H9 (cell line): ENCODE data around the gene NQO1. TPM values are rescaled to one million over a fixed set of nuclear protein-coding genes. Genes with fewer than 3 reads are reported as not detected.
A peak's percentile ranks its signal among the peaks of the same experiment; 100 is the strongest.

Experiments
- DNase-seq: peaks from one replicate; pipeline ENCODE4 v3.0.0-alpha.2; 2017
- H2AFZ ChIP-seq: one replicate; pipeline ENCODE4 v1.6.1; 2013; ENCODE audit warnings: mild to moderate bottlenecking, low read length, control low read depth, moderate library complexity
- H2AK5ac ChIP-seq: 2 replicates; pipeline ENCODE4 v1.6.1; 2013; ENCODE audit warnings: low read length, control low read depth, mixed read lengths; ENCODE audit not compliant: insufficient read length
- H2BK120ac ChIP-seq: one replicate; pipeline ENCODE4 v1.6.1; 2013; ENCODE audit warnings: low read depth, mild to moderate bottlenecking, low read length, control low read depth, inconsistent platforms; ENCODE audit not compliant: poor library complexity, severe bottlenecking
- H2BK12ac ChIP-seq: 2 replicates; pipeline ENCODE4 v1.6.1; 2013; ENCODE audit warnings: low read length, control low read depth, mixed read lengths, low read depth; ENCODE audit not compliant: insufficient read length
- H2BK15ac ChIP-seq: 2 replicates; pipeline ENCODE4 v1.6.1; 2013; ENCODE audit warnings: low read depth, low read length, control low read depth
- H2BK20ac ChIP-seq: one replicate; pipeline ENCODE4 v1.6.1; 2013; ENCODE audit warnings: low read depth, mild to moderate bottlenecking, low read length, control low read depth, inconsistent platforms; ENCODE audit not compliant: poor library complexity, severe bottlenecking
- H2BK5ac ChIP-seq: 2 replicates; pipeline ENCODE4 v1.6.1; 2013; ENCODE audit warnings: low read length, control low read depth, mixed read lengths; ENCODE audit not compliant: insufficient read length
- H3K14ac ChIP-seq: 2 replicates; pipeline ENCODE4 v1.6.1; 2013; ENCODE audit warnings: low read length, control low read depth; ENCODE audit not compliant: insufficient read depth
- H3K18ac ChIP-seq: 2 replicates; pipeline ENCODE4 v1.6.1; 2013; ENCODE audit warnings: low read depth, mild to moderate bottlenecking, mixed read lengths, low read length, control low read depth; ENCODE audit not compliant: insufficient read length
- H3K23ac ChIP-seq: 2 replicates; pipeline ENCODE4 v1.6.1; 2013; ENCODE audit warnings: low read length, control low read depth, mixed read lengths, low read depth; ENCODE audit not compliant: insufficient read length
- H3K23me2 ChIP-seq: 2 replicates; pipeline ENCODE4 v1.6.1; 2013; ENCODE audit warnings: low read depth, mild to moderate bottlenecking, mixed read lengths, low read length, control low read depth; ENCODE audit not compliant: insufficient read length, poor library complexity, severe bottlenecking
- H3K27ac ChIP-seq: 2 replicates; pipeline ENCODE4 v1.5.1; 2013; ENCODE audit warnings: low read length, control low read depth, mixed read lengths, low read depth; ENCODE audit not compliant: insufficient read length
- H3K27me3 ChIP-seq: 2 replicates; pipeline ENCODE4 v1.6.1; 2013; ENCODE audit warnings: low read length, control low read depth, inconsistent platforms; ENCODE audit not compliant: insufficient read depth
- H3K4ac ChIP-seq: 2 replicates; pipeline ENCODE4 v1.6.1; 2013; ENCODE audit warnings: low read depth, mild to moderate bottlenecking, control low read depth, inconsistent platforms, low read length, moderate library complexity
- H3K4me1 ChIP-seq: 2 replicates; pipeline ENCODE4 v1.6.1; 2013; ENCODE audit warnings: low read length, control low read depth, inconsistent platforms; ENCODE audit not compliant: insufficient read depth
- H3K4me2 ChIP-seq: 2 replicates; pipeline ENCODE4 v1.6.1; 2013; ENCODE audit warnings: low read length, control low read depth, mixed read lengths; ENCODE audit not compliant: insufficient read length, insufficient read depth
- H3K56ac ChIP-seq: 2 replicates; pipeline ENCODE4 v1.6.1; 2013; ENCODE audit warnings: low read depth, mild to moderate bottlenecking, mixed read lengths, low read length, control low read depth; ENCODE audit not compliant: insufficient read length
- H3K79me1 ChIP-seq: 2 replicates; pipeline ENCODE4 v1.6.1; 2013; ENCODE audit warnings: low read depth, mild to moderate bottlenecking, moderate library complexity, low read length, control low read depth, inconsistent platforms; ENCODE audit not compliant: insufficient read depth, poor library complexity, severe bottlenecking
- H3K79me2 ChIP-seq: 2 replicates; pipeline ENCODE4 v1.6.1; 2013; ENCODE audit warnings: low read length, control low read depth, inconsistent platforms; ENCODE audit not compliant: insufficient read depth
- H3K9ac ChIP-seq: 2 replicates; pipeline ENCODE4 v1.6.1; 2013; ENCODE audit warnings: low read length, control low read depth, mixed read lengths; ENCODE audit not compliant: insufficient read length; ENCODE audit errors: extremely low read depth
- H3K9me3 ChIP-seq: one replicate; pipeline ENCODE4 v1.6.1; 2013; ENCODE audit warnings: low read depth, low read length, inconsistent platforms; ENCODE audit not compliant: control insufficient read depth
- H3T11ph ChIP-seq: one replicate; pipeline ENCODE4 v1.6.1; 2013; ENCODE audit warnings: mild to moderate bottlenecking, low read length, control low read depth, inconsistent platforms
- H4K20me1 ChIP-seq: one replicate; pipeline ENCODE4 v1.6.1; 2013; ENCODE audit not compliant: control insufficient read depth, insufficient read length, insufficient read depth
- H4K5ac ChIP-seq: 2 replicates; pipeline ENCODE4 v1.6.1; 2013; ENCODE audit warnings: low read depth, mild to moderate bottlenecking, mixed read lengths, low read length, control low read depth; ENCODE audit not compliant: insufficient read length
- H4K8ac ChIP-seq: replicated peaks from 2 replicates; pipeline ENCODE4 v1.6.1; 2013; ENCODE audit warnings: low read length, control low read depth, mixed read lengths, low read depth; ENCODE audit not compliant: insufficient read length
- H4K91ac ChIP-seq: 2 replicates; pipeline ENCODE4 v1.6.1; 2013; ENCODE audit warnings: low read depth, mild to moderate bottlenecking, moderate library complexity, mixed read lengths, low read length, control low read depth; ENCODE audit not compliant: insufficient read length
- H3K27ac Mint-ChIP-seq, 3 experiments: 2 replicates in 2 of 3; 3 replicates in 1 of 3; pipeline ENCODE4 v1.8.0; 2020 to 2021; ENCODE audit warnings: mixed read lengths in 3 of 3, mild to moderate bottlenecking in 1 of 3, moderate library complexity in 1 of 3
- H3K27me3 Mint-ChIP-seq: 2 replicates; pipeline ENCODE4 v1.8.0; 2021; ENCODE audit warnings: low read depth, mild to moderate bottlenecking, moderate library complexity, mixed read lengths
- H3K36me3 Mint-ChIP-seq, 3 experiments: 2 replicates in 2 of 3; 3 replicates in 1 of 3; pipeline ENCODE4 v1.8.0; 2020 to 2021; ENCODE audit warnings: low read depth in 3 of 3, mixed read lengths in 3 of 3; ENCODE audit not compliant: insufficient read depth in 1 of 3
- H3K4me1 Mint-ChIP-seq, 2 experiments: 2 replicates each; pipeline ENCODE4 v1.8.0; 2020; ENCODE audit warnings: mixed read lengths in 2 of 2
- H3K4me3 Mint-ChIP-seq, 2 experiments: 2 replicates in 1 of 2; 3 replicates in 1 of 2; pipeline ENCODE4 v1.8.0; 2020 to 2021; ENCODE audit warnings: mild to moderate bottlenecking in 2 of 2, mixed read lengths in 2 of 2, moderate library complexity in 1 of 2
- H3K9me3 Mint-ChIP-seq, 2 experiments: 2 replicates in 1 of 2; 3 replicates in 1 of 2; pipeline ENCODE4 v1.8.0; 2020; ENCODE audit warnings: mild to moderate bottlenecking in 2 of 2, mixed read lengths in 2 of 2, moderate library complexity in 1 of 2
- CTCF ChIP-seq: fragments of 200-600 bp; sonication (generic); conservative IDR thresholded peaks from 3 replicates; pipeline ENCODE4 v1.8.0; 2021; ENCODE audit warnings: antibody characterized with exemption, mild to moderate bottlenecking
- WGBS: extraction: QIAGEN DNeasy Blood & Tissue Kit; methylation state at CpG from one replicate; pipeline ENCODE4 v1.1.7; 2013; ENCODE audit warnings: missing lambda C conversion rate, low lambda C conversion rate, mixed read lengths; ENCODE audit not compliant: insufficient read length; ENCODE audit errors: extremely low coverage; 5-methylcytosine and 5-hydroxymethylcytosine counted together
- total RNA-seq: library from RNA; stranded (reverse); gene quantifications from 2 replicates; pipeline ENCODE4 v1.2.1, GENCODE V29; 2021

Gene NQO1
- total RNA-seq, 1 experiment from 2014 or later = 64.6 TPM

GRCh38 chr16:69763599-69763942, 37.2 kb upstream of the NQO1 start:
- DNase-seq = no peak
- no CpG with 5 or more reads among the region's 5 CpGs for WGBS
- H3K27ac ChIP-seq = no peak overlapping the region
- peak overlapping the region; percentile 95 to 98; a peak in 4 of 5 replicates for H3K4me3 Mint-ChIP-seq
- H3K23me2 ChIP-seq = peaks cover 4% of the 10 kb centered on the region
- H2BK12ac ChIP-seq = no peak overlapping the region
- H3K4me1 Mint-ChIP-seq = peaks cover 6 to 7% of the 10 kb centered on the region in 2 experiments
- peaks cover 0 to 3% of the 10 kb centered on the region in 2 experiments; a peak in 2 of 5 replicates for H3K9me3 Mint-ChIP-seq
- H2AFZ ChIP-seq = no peak overlapping the region
- TF ChIP-seq CTCF = no peak
- no peak overlapping the region for H3K56ac ChIP-seq
- no peak overlapping the region for H3K4me2 ChIP-seq
- no peak overlapping the region for H3K14ac ChIP-seq
- H2BK20ac ChIP-seq = no peak overlapping the region
- H3K4me1 ChIP-seq = no peaks in the 10 kb centered on the region
- no peak overlapping the region for H3T11ph ChIP-seq
- no peak overlapping the region for H2BK120ac ChIP-seq
- peaks cover 0 to 2% (median 2%) of the 10 kb centered on the region in 3 experiments; a peak in 4 of 7 replicates for H3K36me3 Mint-ChIP-seq
- H4K8ac ChIP-seq = no peak overlapping the region
- no peaks in the 10 kb centered on the region for H4K20me1 ChIP-seq
- H3K79me1 ChIP-seq = no peaks in the 10 kb centered on the region
- no peak overlapping the region for H3K23ac ChIP-seq
- H3K27me3 ChIP-seq = no peaks in the 10 kb centered on the region
- no peak overlapping the region for H2AK5ac ChIP-seq
- peaks cover 10% of the 10 kb centered on the region; the same call in 1 of the 2 replicates for H3K79me2 ChIP-seq
- no peak overlapping the region for H3K9ac ChIP-seq
- no peak overlapping the region for H3K27ac Mint-ChIP-seq
- no peak overlapping the region for H4K91ac ChIP-seq
- no peak overlapping the region for H4K5ac ChIP-seq
- no peak overlapping the region for H2BK5ac ChIP-seq
- H2BK15ac ChIP-seq = no peak overlapping the region
- H3K27me3 Mint-ChIP-seq = no peaks in the 10 kb centered on the region
- no peak overlapping the region for H3K4ac ChIP-seq
- H3K18ac ChIP-seq = no peak overlapping the region
- no peaks in the 10 kb centered on the region for H3K9me3 ChIP-seq
